ENCODE measurements around the gene SMCO4.

GRCh38 chr11:93570759-93571413 lies 27.7 kb upstream of the SMCO4 start:
- no peak for TF ChIP-seq TCF7L2 (IDR thresholded peaks at IDR 0.05; ENCODE audit: low read depth, low read length)
- TF ChIP-seq POLR2AphosphoS5 (IDR thresholded peaks at IDR 0.05; ENCODE audit: low read depth, low read length): no peak
- TF ChIP-seq REST (IDR thresholded peaks at IDR 0.05; ENCODE audit: insufficient read depth in 1 of 2, low read depth in 2 of 2, low read length in 1 of 2): no peak
- no peak for TF ChIP-seq CTCF (IDR thresholded peaks at IDR 0.05)
- TF ChIP-seq SIN3A (IDR thresholded peaks at IDR 0.05; ENCODE audit: borderline replicate concordance, insufficient read depth, low read depth, low read length): no peak

Data from Panc1 (cell line).